Measurements from ENCODE around the gene EIF4ENIF1.

- no peak for TF ChIP-seq EP300 (IDR thresholded peaks at IDR 0.05)
- TF ChIP-seq CTCF (IDR thresholded peaks at IDR 0.05) = no peak
- no peak for TF ChIP-seq POLR2A (IDR thresholded peaks at IDR 0.05)
Measured at GRCh38 chr22:31501738-31502137, 12.1 kb upstream of the EIF4ENIF1 start.
